Measurements from ENCODE around the gene GTF3C5.

The GTF3C5 gene

DNA sequence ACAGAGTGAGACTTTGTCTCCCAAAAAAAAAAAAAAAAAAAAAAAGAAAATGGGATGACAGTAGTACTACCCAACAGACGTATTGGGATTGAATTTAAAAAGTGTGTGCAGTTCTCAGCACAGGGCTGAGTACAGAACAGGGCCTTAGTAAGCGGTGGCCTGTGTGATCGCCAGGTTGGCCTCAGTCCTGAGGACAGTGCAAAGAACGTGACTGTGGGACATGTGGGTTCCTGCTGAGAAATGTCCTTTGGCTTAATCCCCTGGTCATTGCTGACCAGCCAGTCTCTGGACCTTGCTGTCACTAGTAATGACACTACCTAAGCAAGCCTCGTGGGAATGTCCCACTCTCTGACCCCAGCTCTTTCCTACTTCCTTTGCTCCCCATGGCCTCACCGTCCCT, 13.3 kb downstream of the GTF3C5 start:
- H3K4me3 ChIP-seq (IDR thresholded peaks at IDR 0.05; ENCODE audit: insufficient read depth, low read depth, low read length) = no peak overlapping the region
- no peak overlapping the region for H3K4me2 ChIP-seq
- no peak overlapping the region for H3K9ac ChIP-seq
- no peaks in the 10 kb centered on the region for H4K20me1 ChIP-seq (ENCODE audit: insufficient read depth)
- H3K27me3 ChIP-seq (ENCODE audit: insufficient read depth, low read depth) = no peaks in the 10 kb centered on the region
- H3K4me1 ChIP-seq (ENCODE audit: low read depth, poor library complexity, severe bottlenecking) = peaks cover 12% of the 10 kb centered on the region
- TF ChIP-seq, protein P1, sequence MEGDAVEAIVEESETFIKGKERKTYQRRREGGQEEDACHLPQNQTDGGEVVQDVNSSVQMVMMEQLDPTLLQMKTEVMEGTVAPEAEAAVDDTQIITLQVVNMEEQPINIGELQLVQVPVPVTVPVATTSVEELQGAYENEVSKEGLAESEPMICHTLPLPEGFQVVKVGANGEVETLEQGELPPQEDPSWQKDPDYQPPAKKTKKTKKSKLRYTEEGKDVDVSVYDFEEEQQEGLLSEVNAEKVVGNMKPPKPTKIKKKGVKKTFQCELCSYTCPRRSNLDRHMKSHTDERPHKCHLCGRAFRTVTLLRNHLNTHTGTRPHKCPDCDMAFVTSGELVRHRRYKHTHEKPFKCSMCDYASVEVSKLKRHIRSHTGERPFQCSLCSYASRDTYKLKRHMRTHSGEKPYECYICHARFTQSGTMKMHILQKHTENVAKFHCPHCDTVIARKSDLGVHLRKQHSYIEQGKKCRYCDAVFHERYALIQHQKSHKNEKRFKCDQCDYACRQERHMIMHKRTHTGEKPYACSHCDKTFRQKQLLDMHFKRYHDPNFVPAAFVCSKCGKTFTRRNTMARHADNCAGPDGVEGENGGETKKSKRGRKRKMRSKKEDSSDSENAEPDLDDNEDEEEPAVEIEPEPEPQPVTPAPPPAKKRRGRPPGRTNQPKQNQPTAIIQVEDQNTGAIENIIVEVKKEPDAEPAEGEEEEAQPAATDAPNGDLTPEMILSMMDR (conservative IDR thresholded peaks at IDR 0.05; ENCODE audit: low read depth, low read length) = no peak
- H3K79me2 ChIP-seq (ENCODE audit: insufficient read depth, low read depth) = peaks cover 1% of the 10 kb centered on the region; the same call in 1 of the 2 replicates
- no peak overlapping the region for H2AFZ ChIP-seq (ENCODE audit: low read depth)
- no peak overlapping the region for H3K27ac ChIP-seq
- H3K36me3 ChIP-seq (ENCODE audit: insufficient read depth) = no peaks in the 10 kb centered on the region

DNA sequence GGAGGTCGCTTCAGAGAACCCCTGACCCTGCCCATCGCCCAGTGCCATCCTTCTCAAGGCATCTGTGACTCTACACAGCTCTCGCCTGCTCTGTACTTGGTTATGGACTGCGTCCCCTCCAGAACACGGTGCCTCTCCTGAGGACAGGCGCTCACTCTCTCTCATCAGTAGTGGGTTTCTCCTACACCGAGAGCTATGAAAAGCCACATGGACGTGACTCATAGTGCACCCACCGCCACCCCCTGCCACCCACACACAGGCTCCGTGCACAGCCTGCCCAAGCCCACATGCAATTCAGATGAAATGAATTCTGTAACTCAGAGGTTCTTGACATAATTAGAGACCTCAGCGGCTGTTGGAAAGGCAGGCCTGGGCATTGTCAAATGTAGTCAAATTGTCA, 13.9 kb downstream of the GTF3C5 start:
- H3K4me2 ChIP-seq = no peak overlapping the region
- no peaks in the 10 kb centered on the region for H3K79me2 ChIP-seq (ENCODE audit: insufficient read depth, low read depth)
- no peak overlapping the region for H2AFZ ChIP-seq (ENCODE audit: low read depth)
- peaks cover 12% of the 10 kb centered on the region for H3K4me1 ChIP-seq (ENCODE audit: low read depth, poor library complexity, severe bottlenecking)
- H3K9ac ChIP-seq = no peak overlapping the region
- H3K27me3 ChIP-seq (ENCODE audit: insufficient read depth, low read depth) = no peaks in the 10 kb centered on the region
- no peak overlapping the region for H3K4me3 ChIP-seq (IDR thresholded peaks at IDR 0.05; ENCODE audit: insufficient read depth, low read depth, low read length)
- H4K20me1 ChIP-seq (ENCODE audit: insufficient read depth) = no peaks in the 10 kb centered on the region
- H3K27ac ChIP-seq = no peak overlapping the region
- no peaks in the 10 kb centered on the region for H3K36me3 ChIP-seq (ENCODE audit: insufficient read depth)
- TF ChIP-seq, protein P1 (conservative IDR thresholded peaks at IDR 0.05; ENCODE audit: low read depth, low read length) = no peak

DNA sequence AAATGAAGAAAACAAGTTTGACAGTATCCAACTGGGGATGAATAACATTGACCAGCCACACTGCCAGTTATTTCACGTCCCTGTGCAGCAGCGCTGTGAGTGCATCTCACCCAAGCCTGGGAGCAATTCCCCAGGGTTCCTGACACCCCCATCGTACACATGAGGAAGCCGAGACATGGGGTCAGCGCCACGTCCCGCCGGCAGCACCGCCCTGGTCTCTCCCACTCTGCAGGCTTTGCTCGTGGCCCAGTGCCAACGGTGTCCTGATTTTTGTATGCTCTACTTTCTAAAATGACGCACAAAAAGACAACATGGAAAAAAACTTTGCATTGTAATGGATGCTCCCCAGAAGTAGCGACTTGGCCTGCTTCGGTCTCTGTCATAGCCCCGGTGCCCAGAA, 14.3 kb downstream of the GTF3C5 start:
- H2AFZ ChIP-seq (ENCODE audit: low read depth) = no peak overlapping the region
- H3K27ac ChIP-seq = no peak overlapping the region
- H3K4me2 ChIP-seq = no peak overlapping the region
- TF ChIP-seq, protein P1 (conservative IDR thresholded peaks at IDR 0.05; ENCODE audit: low read depth, low read length) = no peak
- H3K4me3 ChIP-seq (IDR thresholded peaks at IDR 0.05; ENCODE audit: insufficient read depth, low read depth, low read length) = no peak overlapping the region
- no peak overlapping the region for H3K9ac ChIP-seq
- no peaks in the 10 kb centered on the region for H3K27me3 ChIP-seq (ENCODE audit: insufficient read depth, low read depth)
- no peaks in the 10 kb centered on the region for H4K20me1 ChIP-seq (ENCODE audit: insufficient read depth)
- no peaks in the 10 kb centered on the region for H3K79me2 ChIP-seq (ENCODE audit: insufficient read depth, low read depth)
- H3K36me3 ChIP-seq (ENCODE audit: insufficient read depth) = no peaks in the 10 kb centered on the region
- peaks cover 12% of the 10 kb centered on the region for H3K4me1 ChIP-seq (ENCODE audit: low read depth, poor library complexity, severe bottlenecking)

DNA sequence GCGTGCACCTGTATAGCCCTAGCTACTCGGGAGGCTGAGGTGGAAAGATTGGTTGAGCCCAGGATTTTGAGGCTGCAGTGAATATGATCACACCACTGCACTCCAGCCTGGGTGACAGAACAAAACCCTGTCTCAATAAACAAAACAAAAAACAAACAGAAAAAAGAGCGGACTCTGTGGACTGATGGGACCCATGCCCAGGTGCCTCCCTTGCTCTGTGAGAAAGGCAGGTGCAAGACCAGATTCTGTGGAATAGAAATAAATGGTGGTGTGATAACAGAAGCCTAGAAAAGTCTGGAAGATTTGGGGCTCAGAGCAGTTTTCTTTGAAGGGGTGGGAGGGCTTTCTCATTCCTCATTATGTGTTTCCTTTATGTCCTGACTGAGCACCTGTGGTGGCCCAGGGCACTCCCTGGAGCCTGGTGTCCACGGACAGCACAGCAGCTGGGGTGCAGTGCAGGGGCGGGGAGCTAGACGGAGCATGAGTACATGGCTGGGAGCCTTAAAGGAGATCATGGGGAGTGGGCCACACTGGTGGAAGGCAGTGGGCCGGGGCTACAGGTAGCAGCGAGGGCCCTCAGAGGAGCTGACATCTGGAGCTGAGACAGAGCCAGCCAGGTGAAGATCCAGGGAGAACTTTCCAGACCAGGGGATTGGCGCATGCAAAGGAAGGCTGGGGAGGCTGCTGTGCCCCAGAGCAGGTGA, 15.6 kb downstream of the GTF3C5 start:
- TF ChIP-seq, protein P1 (conservative IDR thresholded peaks at IDR 0.05; ENCODE audit: low read depth, low read length) = no peak
- Histone ChIP-seq H3K27me3 (ENCODE audit: insufficient read depth, low read depth) (no peaks in the 10 kb centered on the region), H3K27ac (no peak overlapping the region), H3K4me1 (ENCODE audit: low read depth, poor library complexity, severe bottlenecking) (peaks cover 12% of the 10 kb centered on the region), H4K20me1 (ENCODE audit: insufficient read depth) (no peaks in the 10 kb centered on the region), H2AFZ (ENCODE audit: low read depth) (no peak overlapping the region), H3K36me3 (ENCODE audit: insufficient read depth) (no peaks in the 10 kb centered on the region), H3K4me2 (no peak overlapping the region), H3K79me2 (ENCODE audit: insufficient read depth, low read depth) (no peaks in the 10 kb centered on the region), H3K4me3 (IDR thresholded peaks at IDR 0.05; ENCODE audit: insufficient read depth, low read depth, low read length) (no peak overlapping the region), H3K9ac (no peak overlapping the region)
